Liver (tissue), 3 donors: ENCODE measurements around the gene MYBPC2.

Experiments
- ATF3 ChIP-seq: IDR thresholded peaks from 2 replicates; pipeline ENCODE4 v1.6.1; 2016; ENCODE audit warnings: antibody characterized with exemption
- CTCF ChIP-seq: fragments of 150-350 bp; IDR thresholded peaks from 2 replicates; pipeline ENCODE4 v1.5.1; 2017; ENCODE audit warnings: improper control_type of control experiment, low read depth, low read length; ENCODE audit not compliant: missing input control
- EGR1 ChIP-seq, 2 donors: IDR thresholded peaks; 2 replicates each; pipeline ENCODE4 v1.6.1; 2016 to 2018; ENCODE audit warnings: antibody characterized with exemption in 2 of 2, low read depth in 2 of 2
- FOXA1 ChIP-seq: IDR thresholded peaks from 2 replicates; pipeline ENCODE4 v1.6.1; 2016; ENCODE audit warnings: antibody characterized with exemption
- GABPA ChIP-seq, 2 donors: IDR thresholded peaks in 1 of 2; conservative IDR thresholded peaks in 1 of 2; 2 replicates each; pipeline ENCODE4 v1.6.1; 2016; ENCODE audit warnings: antibody characterized with exemption in 2 of 2, mild to moderate bottlenecking in 1 of 2, moderate library complexity in 1 of 2
- MAX ChIP-seq: IDR thresholded peaks from 2 replicates; pipeline ENCODE4 v1.6.1; 2016; ENCODE audit warnings: antibody characterized with exemption
- RAD21 ChIP-seq, 2 donors: IDR thresholded peaks; 2 replicates each; pipeline ENCODE4 v1.6.1; 2016; ENCODE audit warnings: antibody characterized with exemption in 2 of 2, mild to moderate bottlenecking in 2 of 2
- REST ChIP-seq: IDR thresholded peaks from 2 replicates; pipeline ENCODE4 v1.6.1; 2016; ENCODE audit warnings: antibody characterized with exemption, mild to moderate bottlenecking
- RXRA ChIP-seq, 2 donors: IDR thresholded peaks; 2 replicates each; pipeline ENCODE4 v1.6.1; 2017 to 2018; ENCODE audit warnings: antibody characterized with exemption in 2 of 2, mild to moderate bottlenecking in 1 of 2
- TAF1 ChIP-seq: conservative IDR thresholded peaks from 2 replicates; pipeline ENCODE4 v1.6.1; 2016; ENCODE audit warnings: antibody characterized with exemption, mild to moderate bottlenecking
- ZBTB33 ChIP-seq: IDR thresholded peaks from 2 replicates; pipeline ENCODE4 v1.6.1; 2016; ENCODE audit warnings: antibody characterized with exemption
- donor health status: healthy.
- donor health status: healthy.

GRCh38 chr19:50417111-50418081 lies 15.3 kb upstream of the MYBPC2 start:
- TF ChIP-seq CTCF = no peak
- TF ChIP-seq ZBTB33 = no peak
- no peak for TF ChIP-seq REST
- TF ChIP-seq TAF1 = no peak
- no peak for TF ChIP-seq EGR1 (IDR thresholded peaks at IDR 0.05; ENCODE audit: low read depth in 2 of 2)
- no peak for TF ChIP-seq FOXA1
- no peak for TF ChIP-seq RAD21 (IDR thresholded peaks at IDR 0.05)
- TF ChIP-seq ATF3 = no peak
- TF ChIP-seq MAX = no peak
- no peak for TF ChIP-seq GABPA (IDR thresholded peaks at IDR 0.05 in 1 of 2, conservative IDR thresholded peaks at IDR 0.05 in 1 of 2)
- TF ChIP-seq RXRA (IDR thresholded peaks at IDR 0.05) = no peak
